Endothelial cell of umbilical vein (primary cell): Measurements from ENCODE around the gene SNX5. TPM values are rescaled to one million over a fixed set of nuclear protein-coding genes. Genes with fewer than 3 reads are reported as not detected.

ENCODE experiments used
- BruUV-seq: library from RNA; stranded (reverse); fragments of 400-500 nt; replicated peaks from 2 replicates; lab custom pipeline; 2021; lab: Mats Ljungman, UMichigan
- CTCF ChIA-PET: fragments of 300-600, 350-600 bp; sonication (Branson Sonifier 250); formaldehyde crosslinking; loops from one replicate; lab custom pipeline; 2021; ENCODE audit warnings: antibody characterized with exemption, inconsistent platforms; lab: Charles Lee
- POLR2A ChIA-PET: fragments of 300-600, 350-600 bp; sonication (Branson Sonifier 250); formaldehyde crosslinking; loops from one replicate; lab custom pipeline; 2021; ENCODE audit warnings: antibody characterized with exemption, inconsistent platforms; lab: Charles Lee
- DNase-seq: peaks from one replicate; pipeline ENCODE4 v3.0.0-alpha.2; 2011; ENCODE audit warnings: low read depth, low spot score
- FAIRE-seq: peaks from 2 replicates; lab custom pipeline; 2011; peaks lifted over from hg19 to GRCh38; lab: Jason Lieb, UNC
- H2AFZ ChIP-seq: 2 replicates; pipeline ENCODE4 v1.6.0; 2012; ENCODE audit warnings: low read depth, low read length, control low read depth, inconsistent platforms
- H3K27ac ChIP-seq: 2 replicates; pipeline ENCODE4 v1.5.1; 2011; ENCODE audit warnings: low read depth, mild to moderate bottlenecking, control low read depth, low read length, moderate library complexity; ENCODE audit not compliant: insufficient read depth
- H3K27me3 ChIP-seq, 2 experiments: 2 replicates each; pipeline versions ENCODE4 v1.6.0 to v1.6.1; 2011; ENCODE audit warnings: low read length in 2 of 2, mixed read lengths in 1 of 2; ENCODE audit not compliant: control insufficient read depth in 2 of 2, insufficient read depth in 2 of 2
- H3K36me3 ChIP-seq, 2 experiments: 2 replicates in 1 of 2; 3 replicates in 1 of 2; pipeline ENCODE4 v1.5.1; 2011; ENCODE audit warnings: low read length in 2 of 2, mild to moderate bottlenecking in 1 of 2, moderate library complexity in 1 of 2; ENCODE audit not compliant: control insufficient read depth in 2 of 2, insufficient read depth in 2 of 2; ENCODE audit errors: extremely low read depth in 1 of 2
- H3K4me1 ChIP-seq: 3 replicates; pipeline ENCODE4 v1.5.1; 2011; ENCODE audit warnings: mild to moderate bottlenecking, low read length; ENCODE audit not compliant: control insufficient read depth, insufficient read depth; ENCODE audit errors: extremely low read depth
- H3K4me2 ChIP-seq: 2 replicates; pipeline ENCODE4 v1.6.1; 2011; ENCODE audit warnings: low read length, control low read depth, mixed read lengths; ENCODE audit not compliant: insufficient read depth
- H3K4me3 ChIP-seq, 3 experiments: fragments of 200-600 bp in 1 of 3; sonication (generic), shearing (Covaris generic) in 1 of 3; replicated peaks in 1 of 3; 2 replicates each; pipeline ENCODE4 v1.5.1; 2011 to 2016; ENCODE audit warnings: control low read depth in 3 of 3, low read length in 3 of 3, mild to moderate bottlenecking in 2 of 3, inconsistent platforms in 1 of 3, low read depth in 1 of 3, moderate library complexity in 1 of 3; ENCODE audit not compliant: insufficient read depth in 1 of 3
- H3K79me2 ChIP-seq: 2 replicates; pipeline ENCODE4 v1.6.0; 2012; ENCODE audit warnings: low read length, inconsistent platforms; ENCODE audit not compliant: control insufficient read depth, insufficient read depth
- H3K9ac ChIP-seq: replicated peaks from 2 replicates; pipeline ENCODE3; 2011; ENCODE audit warnings: low read length, control low read depth; ENCODE audit not compliant: insufficient read depth; ENCODE audit errors: extremely low read depth
- H3K9me1 ChIP-seq: replicated peaks from 3 replicates; pipeline ENCODE4 v1.6.0; 2011; ENCODE audit warnings: mild to moderate bottlenecking, low read length; ENCODE audit not compliant: control insufficient read depth, insufficient read depth; ENCODE audit errors: extremely low read depth
- H3K9me3 ChIP-seq: replicated peaks from 2 replicates; pipeline ENCODE4 v1.5.1; 2012; ENCODE audit warnings: low read length, inconsistent platforms; ENCODE audit not compliant: control insufficient read depth, insufficient read depth
- H4K20me1 ChIP-seq: replicated peaks from 2 replicates; pipeline ENCODE3; 2011; ENCODE audit warnings: mild to moderate bottlenecking, low read length; ENCODE audit not compliant: control insufficient read depth, insufficient read depth; ENCODE audit errors: extremely low read depth
- CTCF ChIP-seq, 2 donors: IDR thresholded peaks; 1 replicate in 1 of 2; 2 replicates in 1 of 2; pipeline ENCODE4 v1.5.1; 2011; ENCODE audit warnings: low read length in 2 of 2, mild to moderate bottlenecking in 2 of 2, moderate library complexity in 2 of 2, control low read depth in 1 of 2, inconsistent platforms in 1 of 2, low read depth in 1 of 2; ENCODE audit not compliant: insufficient read depth in 1 of 2; ENCODE audit errors: extremely low read depth in 1 of 2
- EZH2 ChIP-seq: IDR thresholded peaks from 2 replicates; pipeline ENCODE4 v1.6.1; 2012; ENCODE audit warnings: borderline replicate concordance, low read depth, mild to moderate bottlenecking, moderate library complexity, low read length, inconsistent platforms; ENCODE audit not compliant: severe bottlenecking
- FOS ChIP-seq: IDR thresholded peaks from 2 replicates; pipeline ENCODE4 v1.6.1; 2011; ENCODE audit warnings: mild to moderate bottlenecking, low read length, moderate library complexity, borderline replicate concordance; ENCODE audit not compliant: insufficient read depth
- GATA2 ChIP-seq: IDR thresholded peaks from 2 replicates; pipeline ENCODE4 v1.7.0; 2011; ENCODE audit warnings: low read depth, mild to moderate bottlenecking, moderate library complexity, mixed read lengths, low read length; ENCODE audit not compliant: insufficient read length, insufficient read depth
- JUN ChIP-seq: IDR thresholded peaks from 2 replicates; pipeline ENCODE4 v1.6.1; 2011; ENCODE audit warnings: borderline replicate concordance, low read depth; ENCODE audit not compliant: insufficient read length, insufficient read depth
- MAX ChIP-seq: IDR thresholded peaks from 2 replicates; pipeline ENCODE4 v1.6.1; 2011; ENCODE audit not compliant: insufficient read depth, insufficient read length
- MYC ChIP-seq: IDR thresholded peaks from one replicate; pipeline ENCODE4 v1.6.1; 2011; ENCODE audit warnings: mild to moderate bottlenecking, low read depth, low read length
- POLR2A ChIP-seq: IDR thresholded peaks from 2 replicates; pipeline ENCODE4 v1.6.1; 2012; ENCODE audit warnings: low read depth, mild to moderate bottlenecking, control low read depth, low read length
- POLR2AphosphoS5 ChIP-seq: IDR thresholded peaks from 2 replicates; pipeline ENCODE4 v1.6.1; 2012; ENCODE audit warnings: low read depth, mild to moderate bottlenecking, control low read depth, low read length, moderate library complexity; ENCODE audit not compliant: insufficient read depth
- dilution Hi-C: fragments of 300-500 bp; cut with MboI; formaldehyde crosslinking; loops from one replicate; pipeline ENCODE4 v1.15.0; 2019; ENCODE audit warnings: low sequenced_read_pairs; ENCODE audit not compliant: extremely low pct_ligation_motif_present
- intact Hi-C: fragments of 100-400 bp; cut with micrococcal nuclease; formaldehyde crosslinking; loops from one replicate; pipeline ENCODE4 v1.10.0; 2022
- polyA plus RNA-seq, 4 experiments: library from polyadenylated mRNA; depleted of rRNA in 3 of 4; stranded (reverse) in 3 of 4; unstranded in 1 of 4; fragments of >200 nt; gene quantifications; 2 replicates each; pipeline versions ENCODE4 v1.2.1 to v1.2.3, GENCODE V29; 2011 to 2012; ENCODE audit warnings: missing spikeins in 1 of 4
- total RNA-seq: library from RNA; stranded (reverse); gene quantifications from 2 replicates; pipeline ENCODE4 v1.2.3, GENCODE V29; 2021

The SNX5 gene
- total and polyA plus RNA-seq, 2 donors (not counting 3 experiments of a cell fraction or from before 2014, with no cell fraction given): 76.2 to 121 TPM

GRCh38 chr20:18012901-18013300 lies 44.3 kb upstream of the SNX5 start:
- no peak for FAIRE-seq
- dilution Hi-C loops: no loop called here
- H3K27me3 ChIP-seq: no peaks in the 10 kb centered on the region

More at GRCh38 chr20:18012901-18013300, 44.3 kb upstream of the SNX5 start:
- no peak overlapping the region for H2AFZ ChIP-seq
- H3K9ac ChIP-seq: no peak overlapping the region
- no TSS peak for BruUV-seq
- no peaks in the 10 kb centered on the region for H3K4me1 ChIP-seq
- POLR2A ChIA-PET: no interaction called here
- intact Hi-C loops: no loop called here
- H3K36me3 ChIP-seq: no peaks in the 10 kb centered on the region
- H3K4me2 ChIP-seq: no peak overlapping the region
- no peaks in the 10 kb centered on the region for H3K9me3 ChIP-seq
- no peaks in the 10 kb centered on the region for H3K79me2 ChIP-seq
- H4K20me1 ChIP-seq: no peaks in the 10 kb centered on the region
- H3K4me3 ChIP-seq: no peak overlapping the region
- CTCF ChIA-PET: interaction anchor here (1.0 kb wide), 1 partner anchor 9 kb away, joined by 3 read pairs; no protein-coding TSS in a partner anchor
- DNase-seq: no peak
- no peaks in the 10 kb centered on the region for H3K9me1 ChIP-seq
- no peak for TF ChIP-seq FOS
- no peak for TF ChIP-seq JUN
- no peak for TF ChIP-seq EZH2
- no peak for TF ChIP-seq MAX
- TF ChIP-seq CTCF (IDR thresholded peaks at IDR 0.05; ENCODE audit: extremely low read depth in 1 of 2, insufficient read depth in 1 of 2, low read depth in 1 of 2, low read length in 2 of 2): no peak
- no peak for TF ChIP-seq POLR2AphosphoS5
- TF ChIP-seq GATA2: no peak
- no peak for TF ChIP-seq MYC
- TF ChIP-seq POLR2A: no peak
- H3K27ac ChIP-seq: no peak overlapping the region
